ENCODE data around the gene AIF1L. TPM values are rescaled to one million over a fixed set of nuclear protein-coding genes. Genes with fewer than 3 reads are reported as not detected.

Gene AIF1L
- total and polyA plus RNA-seq, 4 donors = 5.5 to 38.1 (median 27.6) TPM

DNA sequence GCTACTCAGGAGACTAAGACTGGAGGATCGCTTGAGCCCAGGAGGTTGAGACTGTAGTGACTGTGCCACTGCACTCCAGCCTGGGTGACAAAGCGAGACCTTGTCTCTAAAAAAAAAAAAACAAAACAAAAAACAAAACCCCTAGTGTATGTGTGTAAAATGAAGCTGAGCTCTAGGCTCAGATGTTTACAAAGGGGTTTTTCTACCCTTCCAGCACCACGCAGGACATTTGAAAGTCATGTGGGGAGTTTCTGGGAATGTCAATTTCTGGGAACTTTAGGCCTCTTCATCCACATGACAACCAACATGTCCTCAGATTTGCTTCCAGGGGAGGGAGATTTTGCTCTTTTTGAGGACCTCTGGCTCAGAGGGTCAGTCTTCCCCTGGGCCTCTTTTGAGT lies 42.4 kb upstream of the AIF1L start:
- Histone ChIP-seq H3K36me3 (ENCODE audit: control insufficient read depth in 1 of 2, insufficient read depth in 2 of 2, low read length in 1 of 2) (no peaks in the 10 kb centered on the region), H3K9me3 (ENCODE audit: control insufficient read depth, low read length) (no peaks in the 10 kb centered on the region), H3K27ac (ENCODE audit: low read depth in 1 of 2, low read length in 2 of 2) (no peak overlapping the region), H3K4me3 (ENCODE audit: low read length in 2 of 2) (no peak overlapping the region), H3K27me3 (ENCODE audit: control insufficient read depth in 1 of 2, insufficient read depth in 2 of 2, low read length in 1 of 2) (no peaks in the 10 kb centered on the region), H3K4me1 (ENCODE audit: control insufficient read depth in 1 of 2, insufficient read depth in 2 of 2, low read length in 2 of 2) (no peaks in the 10 kb centered on the region)
- ATAC-seq (ENCODE audit: low FRiP score) (no peak), DNase-seq (no peak)
- 88 to 91% methylated on average over 3 of the region's 3 CpGs for WGBS, 2 donors
- intact Hi-C loops (cut with DNase I) = no loop called here

DNA sequence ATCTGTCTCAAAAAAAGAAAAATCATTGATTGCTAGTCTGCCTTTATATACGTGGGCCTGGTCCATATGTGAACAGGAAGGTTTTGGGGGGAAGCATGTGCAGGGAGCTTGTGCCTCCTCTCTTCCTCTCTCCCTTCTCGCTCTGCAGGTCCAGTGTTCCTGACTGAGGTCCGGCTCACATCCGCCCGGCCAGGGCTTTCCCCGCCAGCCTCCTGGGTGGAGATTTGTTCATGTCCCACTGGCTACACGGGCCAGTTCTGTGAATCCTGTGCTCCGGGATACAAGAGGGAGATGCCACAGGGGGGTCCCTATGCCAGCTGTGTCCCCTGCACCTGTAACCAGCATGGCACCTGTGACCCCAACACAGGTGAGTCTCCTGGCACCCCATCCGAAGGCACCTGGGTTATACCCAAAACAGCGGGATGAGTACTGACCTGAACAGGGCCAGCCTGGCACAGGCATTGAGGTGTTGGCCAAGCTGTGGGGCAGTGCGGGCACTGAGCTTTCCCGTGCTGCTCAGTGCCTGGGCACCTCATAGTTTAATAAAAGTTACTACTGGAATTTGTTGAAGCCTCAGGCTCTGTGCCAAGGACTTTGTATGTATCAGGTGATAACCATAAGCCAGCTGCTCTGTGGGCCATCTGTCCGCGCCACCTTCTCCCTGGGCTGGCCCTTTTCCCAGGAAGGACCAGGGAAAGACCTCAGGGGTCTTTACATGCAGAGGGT lies 39.4 kb upstream of the AIF1L start:
- WGBS, 2 donors = 83 to 89% methylated on average over 14 of the region's 14 CpGs
- Histone ChIP-seq H3K36me3 (ENCODE audit: control insufficient read depth in 1 of 2, insufficient read depth in 2 of 2, low read length in 1 of 2) (no peaks in the 10 kb centered on the region), H3K27me3 (ENCODE audit: control insufficient read depth in 1 of 2, insufficient read depth in 2 of 2, low read length in 1 of 2) (no peaks in the 10 kb centered on the region), H3K4me1 (ENCODE audit: control insufficient read depth in 1 of 2, insufficient read depth in 2 of 2, low read length in 2 of 2) (no peaks in the 10 kb centered on the region), H3K4me3 (ENCODE audit: low read length in 2 of 2) (no peak overlapping the region), H3K9me3 (ENCODE audit: control insufficient read depth, low read length) (no peaks in the 10 kb centered on the region), H3K27ac (ENCODE audit: low read depth in 1 of 2, low read length in 2 of 2) (no peak overlapping the region)
- DNase-seq (no peak), ATAC-seq (ENCODE audit: low FRiP score) (no peak)
- intact Hi-C loops (cut with DNase I) = loop anchor here (5.0 kb wide), 2 partner anchors 70 to 280 kb away; partner anchors contain the start of gene NUP214 (in 1 of the 2)

DNA sequence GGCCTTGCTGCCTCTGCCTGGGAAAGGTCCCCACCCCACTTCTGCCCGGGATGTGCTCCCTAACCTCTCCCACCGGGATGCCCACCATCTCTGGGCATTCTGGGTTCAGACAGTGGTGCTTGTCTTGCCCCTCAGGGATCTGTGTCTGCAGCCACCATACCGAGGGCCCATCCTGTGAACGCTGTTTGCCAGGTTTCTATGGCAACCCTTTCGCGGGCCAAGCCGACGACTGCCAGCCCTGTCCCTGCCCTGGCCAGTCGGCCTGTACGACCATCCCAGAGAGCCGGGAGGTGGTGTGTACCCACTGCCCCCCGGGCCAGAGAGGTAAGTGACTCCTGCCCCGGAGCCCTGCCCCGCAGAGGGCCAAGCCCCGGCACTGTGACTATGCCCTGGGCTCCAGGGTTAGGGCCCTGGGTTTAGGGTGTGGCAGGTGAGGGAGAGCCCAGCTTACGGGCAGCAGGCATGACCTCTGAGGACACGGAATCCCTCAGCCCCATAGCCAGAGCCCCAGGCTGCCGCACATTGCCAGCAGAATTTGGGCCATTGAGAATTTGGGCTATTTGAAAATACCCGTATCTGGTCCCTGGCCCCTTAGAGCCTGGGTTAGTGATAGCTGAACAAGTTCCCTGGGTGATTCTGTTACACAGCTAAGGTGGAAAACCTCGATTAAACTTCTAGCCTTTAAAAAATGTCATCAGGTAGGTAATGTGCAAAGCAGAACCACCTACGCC lies 35.3 kb upstream of the AIF1L start:
- WGBS, 2 donors = 67 to 72% methylated on average over 21 of the region's 21 CpGs
- ATAC-seq (ENCODE audit: low FRiP score) (no peak), DNase-seq (no peak)
- H3K27ac ChIP-seq (ENCODE audit: low read depth in 1 of 2, low read length in 2 of 2) = no peak overlapping the region
- intact Hi-C loops (cut with DNase I) = no loop called here
- no peaks in the 10 kb centered on the region for H3K36me3 ChIP-seq (ENCODE audit: control insufficient read depth in 1 of 2, insufficient read depth in 2 of 2, low read length in 1 of 2)
- no peak overlapping the region for H3K4me3 ChIP-seq (ENCODE audit: low read length in 2 of 2)
- no peaks in the 10 kb centered on the region for H3K4me1 ChIP-seq (ENCODE audit: control insufficient read depth in 1 of 2, insufficient read depth in 2 of 2, low read length in 2 of 2)
- H3K27me3 ChIP-seq (ENCODE audit: control insufficient read depth in 1 of 2, insufficient read depth in 2 of 2, low read length in 1 of 2) = no peaks in the 10 kb centered on the region
- H3K9me3 ChIP-seq (ENCODE audit: control insufficient read depth, low read length) = no peaks in the 10 kb centered on the region

DNA sequence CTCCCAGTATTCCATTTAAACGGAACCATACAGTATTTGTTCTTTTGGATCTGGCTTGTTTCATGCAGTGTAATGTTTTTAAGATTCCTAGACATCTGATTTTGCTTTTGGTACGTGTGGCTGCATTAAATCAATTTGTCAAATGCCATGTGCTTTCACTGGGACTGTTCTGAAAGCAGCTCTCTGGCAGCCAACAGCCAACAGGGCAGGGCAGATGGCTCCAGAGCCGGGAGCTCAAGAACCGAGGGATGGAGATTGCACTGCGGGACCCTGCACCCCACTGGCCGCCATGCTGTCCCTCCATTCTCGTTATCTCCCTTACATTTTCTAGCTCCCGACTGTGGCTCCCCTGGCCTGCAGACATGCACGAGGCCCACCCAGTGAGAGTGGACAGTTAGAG lies 33.4 kb upstream of the AIF1L start:
- intact Hi-C loops (cut with DNase I) = no loop called here
- 64 to 65% methylated on average over 9 of the region's 9 CpGs for WGBS, 2 donors
- no peak for ATAC-seq (ENCODE audit: low FRiP score)
- H3K4me3 ChIP-seq (ENCODE audit: low read length in 2 of 2) = no peak overlapping the region
- H3K27ac ChIP-seq (ENCODE audit: low read depth in 1 of 2, low read length in 2 of 2) = no peak overlapping the region
- no peaks in the 10 kb centered on the region for H3K27me3 ChIP-seq (ENCODE audit: control insufficient read depth in 1 of 2, insufficient read depth in 2 of 2, low read length in 1 of 2)
- H3K36me3 ChIP-seq (ENCODE audit: control insufficient read depth in 1 of 2, insufficient read depth in 2 of 2, low read length in 1 of 2) = no peaks in the 10 kb centered on the region
- H3K4me1 ChIP-seq (ENCODE audit: control insufficient read depth in 1 of 2, insufficient read depth in 2 of 2, low read length in 2 of 2) = no peaks in the 10 kb centered on the region
- no peak for DNase-seq
- H3K9me3 ChIP-seq (ENCODE audit: control insufficient read depth, low read length) = no peaks in the 10 kb centered on the region

DNA sequence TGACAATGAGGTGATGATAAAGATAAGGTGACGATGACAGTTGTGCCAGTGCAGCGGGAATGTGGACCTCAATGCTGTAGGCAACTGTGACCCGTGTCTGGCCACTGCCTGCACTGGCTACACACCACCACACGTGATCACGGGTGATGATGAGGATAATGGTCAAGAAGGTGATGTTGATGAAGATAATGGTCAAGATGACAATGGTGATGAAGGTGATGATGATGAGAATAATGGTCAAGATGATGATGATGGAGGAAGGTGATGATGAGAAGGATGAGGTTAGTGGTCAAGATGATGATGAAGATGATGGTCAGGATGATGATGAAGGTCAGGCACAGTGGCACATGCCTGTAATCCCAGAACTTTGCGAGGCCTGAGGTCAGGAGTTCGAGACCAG lies 30.7 kb upstream of the AIF1L start:
- Histone ChIP-seq H3K4me1 (ENCODE audit: control insufficient read depth in 1 of 2, insufficient read depth in 2 of 2, low read length in 2 of 2) (no peaks in the 10 kb centered on the region), H3K27me3 (ENCODE audit: control insufficient read depth in 1 of 2, insufficient read depth in 2 of 2, low read length in 1 of 2) (no peaks in the 10 kb centered on the region), H3K27ac (ENCODE audit: low read depth in 1 of 2, low read length in 2 of 2) (no peak overlapping the region), H3K9me3 (ENCODE audit: control insufficient read depth, low read length) (no peaks in the 10 kb centered on the region), H3K4me3 (ENCODE audit: low read length in 2 of 2) (no peak overlapping the region), H3K36me3 (ENCODE audit: control insufficient read depth in 1 of 2, insufficient read depth in 2 of 2, low read length in 1 of 2) (no peaks in the 10 kb centered on the region)
- WGBS, 2 donors = 91% methylated on average over 7 of the region's 7 CpGs
- intact Hi-C loops (cut with DNase I) = no loop called here
- no peak for DNase-seq
- ATAC-seq (ENCODE audit: low FRiP score) = no peak

DNA sequence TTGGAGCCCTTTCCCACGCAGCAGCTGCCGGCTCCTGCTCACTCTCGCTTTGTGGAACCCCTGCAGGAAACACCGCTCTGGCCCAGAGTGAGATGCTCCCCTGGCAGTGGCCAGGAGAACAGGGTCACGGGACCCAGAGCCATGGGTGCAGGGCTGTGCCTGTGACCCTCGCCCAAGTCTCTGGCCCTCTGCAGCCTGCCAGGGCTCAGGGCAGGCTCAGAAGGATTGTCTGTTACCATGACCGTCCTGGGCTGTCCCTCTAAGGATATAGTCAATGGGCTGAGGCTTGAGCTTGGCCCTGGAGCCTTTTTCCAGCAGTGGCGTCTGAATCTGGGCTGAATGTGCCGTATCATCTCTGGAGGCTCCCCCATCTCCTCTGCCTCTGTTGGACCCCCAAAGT lies 28.7 kb upstream of the AIF1L start:
- Histone ChIP-seq H3K27me3 (ENCODE audit: control insufficient read depth in 1 of 2, insufficient read depth in 2 of 2, low read length in 1 of 2) (no peaks in the 10 kb centered on the region), H3K36me3 (ENCODE audit: control insufficient read depth in 1 of 2, insufficient read depth in 2 of 2, low read length in 1 of 2) (no peaks in the 10 kb centered on the region), H3K4me1 (ENCODE audit: control insufficient read depth in 1 of 2, insufficient read depth in 2 of 2, low read length in 2 of 2) (no peaks in the 10 kb centered on the region), H3K9me3 (ENCODE audit: control insufficient read depth, low read length) (no peaks in the 10 kb centered on the region), H3K4me3 (ENCODE audit: low read length in 2 of 2) (no peak overlapping the region), H3K27ac (ENCODE audit: low read depth in 1 of 2, low read length in 2 of 2) (no peak overlapping the region)
- ATAC-seq (ENCODE audit: low FRiP score) = no peak
- intact Hi-C loops (cut with DNase I) = no loop called here
- WGBS, 2 donors = 65 to 69% methylated on average over 8 to 9 of the region's 9 CpGs
- DNase-seq = no peak

DNA sequence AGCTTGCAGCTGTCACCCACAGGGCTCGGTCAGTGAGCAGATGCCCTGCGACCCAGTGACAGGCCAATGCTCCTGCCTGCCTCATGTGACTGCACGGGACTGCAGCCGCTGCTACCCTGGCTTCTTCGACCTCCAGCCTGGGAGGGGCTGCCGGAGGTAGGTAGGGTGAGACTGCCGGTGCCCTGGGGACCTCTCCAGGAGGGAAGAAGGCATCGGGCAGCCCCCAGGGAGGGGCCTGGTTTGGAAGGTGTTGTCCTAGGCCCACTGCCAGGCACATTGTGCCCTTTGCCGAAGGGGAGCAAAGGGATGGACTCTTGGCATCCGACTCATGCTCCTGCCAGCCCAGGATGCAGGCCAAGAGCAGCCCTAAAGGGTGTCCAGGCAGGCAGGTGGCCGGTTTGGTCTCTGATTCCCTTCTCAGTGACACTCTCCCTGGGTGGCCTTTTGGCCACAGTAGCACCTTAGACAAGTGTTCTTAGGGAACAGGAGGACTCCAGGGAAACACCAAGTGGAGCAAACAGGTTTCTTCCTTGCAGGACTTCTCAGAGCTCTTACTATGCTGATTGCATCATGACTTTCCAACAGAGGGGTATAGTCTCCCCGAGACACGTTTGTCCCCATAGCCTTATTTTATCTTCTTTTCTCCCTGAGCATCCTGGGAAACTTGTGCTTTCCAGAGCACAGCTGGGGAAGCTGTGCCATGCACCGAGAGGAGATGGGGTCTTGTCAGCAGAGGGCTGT lies 28.1 kb upstream of the AIF1L start:
- DNase-seq (no peak), ATAC-seq (ENCODE audit: low FRiP score) (no peak)
- Histone ChIP-seq H3K4me1 (ENCODE audit: control insufficient read depth in 1 of 2, insufficient read depth in 2 of 2, low read length in 2 of 2) (no peaks in the 10 kb centered on the region), H3K9me3 (ENCODE audit: control insufficient read depth, low read length) (no peaks in the 10 kb centered on the region), H3K27me3 (ENCODE audit: control insufficient read depth in 1 of 2, insufficient read depth in 2 of 2, low read length in 1 of 2) (no peaks in the 10 kb centered on the region), H3K27ac (ENCODE audit: low read depth in 1 of 2, low read length in 2 of 2) (no peak overlapping the region), H3K4me3 (ENCODE audit: low read length in 2 of 2) (no peak overlapping the region), H3K36me3 (ENCODE audit: control insufficient read depth in 1 of 2, insufficient read depth in 2 of 2, low read length in 1 of 2) (no peaks in the 10 kb centered on the region)
- intact Hi-C loops (cut with DNase I) = no loop called here
- WGBS, 2 donors = 52 to 53% methylated on average over 14 of the region's 14 CpGs

DNA sequence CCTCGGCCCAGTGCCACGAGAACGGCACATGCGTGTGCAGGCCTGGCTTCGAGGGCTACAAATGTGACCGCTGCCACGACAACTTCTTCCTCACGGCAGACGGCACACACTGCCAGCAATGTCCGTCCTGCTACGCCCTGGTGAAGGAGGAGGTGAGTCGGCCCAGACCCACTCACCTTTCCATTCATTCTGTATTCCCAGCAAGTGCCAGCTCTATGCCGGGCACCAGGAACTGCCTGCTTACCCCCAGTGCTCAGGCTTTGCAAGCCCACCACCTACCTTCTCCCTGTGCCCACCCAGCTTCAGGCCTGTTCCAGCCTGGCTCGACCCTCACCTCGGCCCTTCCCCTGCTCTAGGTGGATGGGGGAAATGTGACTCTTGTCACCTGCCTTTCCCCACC lies 26.6 kb upstream of the AIF1L start:
- Histone ChIP-seq H3K9me3 (ENCODE audit: control insufficient read depth, low read length) (no peaks in the 10 kb centered on the region), H3K4me3 (ENCODE audit: low read length in 2 of 2) (no peak overlapping the region), H3K27me3 (ENCODE audit: control insufficient read depth in 1 of 2, insufficient read depth in 2 of 2, low read length in 1 of 2) (no peaks in the 10 kb centered on the region), H3K36me3 (ENCODE audit: control insufficient read depth in 1 of 2, insufficient read depth in 2 of 2, low read length in 1 of 2) (no peaks in the 10 kb centered on the region), H3K4me1 (ENCODE audit: control insufficient read depth in 1 of 2, insufficient read depth in 2 of 2, low read length in 2 of 2) (no peaks in the 10 kb centered on the region), H3K27ac (ENCODE audit: low read depth in 1 of 2, low read length in 2 of 2) (no peak overlapping the region)
- 90 to 92% methylated on average over 15 of the region's 15 CpGs for WGBS, 2 donors
- no peak for ATAC-seq (ENCODE audit: low FRiP score)
- intact Hi-C loops (cut with DNase I) = no loop called here
- no peak for DNase-seq
